ENCODE results near the gene JAK2.

JAK2 gene

DNA sequence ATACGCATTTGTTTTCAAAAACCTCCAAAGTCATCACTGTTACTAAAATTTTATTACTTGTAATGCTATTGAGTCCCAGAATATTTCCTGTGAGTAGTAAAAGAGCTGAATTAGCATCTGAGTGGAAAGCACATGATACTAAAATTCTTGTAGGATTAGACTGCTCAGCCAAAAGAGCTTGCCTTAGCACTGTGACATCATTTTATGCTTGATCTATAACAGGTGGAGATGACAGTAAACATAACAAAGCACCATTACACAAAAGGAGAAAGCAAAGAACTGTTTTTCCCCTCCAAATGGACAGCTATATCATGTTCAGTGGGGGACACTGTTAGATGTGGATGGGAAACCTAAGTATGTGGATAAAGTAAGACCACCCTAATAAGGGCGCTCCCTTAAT is 5.8 kb upstream of the JAK2 start:
- Histone ChIP-seq H3K36me3 (ENCODE audit: insufficient read depth, low read length) (no peaks in the 10 kb centered on the region), H4K20me1 (ENCODE audit: insufficient read depth, low read length) (no peaks in the 10 kb centered on the region), H3K79me2 (ENCODE audit: insufficient read depth, low read length) (no peaks in the 10 kb centered on the region), H3K27ac (ENCODE audit: low read depth, low read length, poor library complexity, severe bottlenecking) (no peak overlapping the region), H3K9me3 (ENCODE audit: low read length) (no peaks in the 10 kb centered on the region), H3K4me3 (ENCODE audit: low read depth, low read length, poor library complexity, severe bottlenecking) (no peak overlapping the region), H3K4me1 (ENCODE audit: insufficient read depth, low read length, severe bottlenecking) (peaks cover 3% of the 10 kb centered on the region), H3K9ac (ENCODE audit: low read length) (no peak overlapping the region), H3K27me3 (ENCODE audit: insufficient read depth, low read length) (no peaks in the 10 kb centered on the region), H3K9me2 (ENCODE audit: low read depth, low read length) (no peaks in the 10 kb centered on the region), H2AFZ (ENCODE audit: low read length) (no peak overlapping the region), H3K4me2 (ENCODE audit: low read length) (no peak overlapping the region), H3F3A (ENCODE audit: insufficient read depth, low read length) (no peaks in the 10 kb centered on the region)
- TF ChIP-seq CTCF (IDR thresholded peaks at IDR 0.05; ENCODE audit: low read length) (no peak), EZH2 (IDR thresholded peaks at IDR 0.05; ENCODE audit: borderline replicate concordance, low read length) (no peak)

DNA sequence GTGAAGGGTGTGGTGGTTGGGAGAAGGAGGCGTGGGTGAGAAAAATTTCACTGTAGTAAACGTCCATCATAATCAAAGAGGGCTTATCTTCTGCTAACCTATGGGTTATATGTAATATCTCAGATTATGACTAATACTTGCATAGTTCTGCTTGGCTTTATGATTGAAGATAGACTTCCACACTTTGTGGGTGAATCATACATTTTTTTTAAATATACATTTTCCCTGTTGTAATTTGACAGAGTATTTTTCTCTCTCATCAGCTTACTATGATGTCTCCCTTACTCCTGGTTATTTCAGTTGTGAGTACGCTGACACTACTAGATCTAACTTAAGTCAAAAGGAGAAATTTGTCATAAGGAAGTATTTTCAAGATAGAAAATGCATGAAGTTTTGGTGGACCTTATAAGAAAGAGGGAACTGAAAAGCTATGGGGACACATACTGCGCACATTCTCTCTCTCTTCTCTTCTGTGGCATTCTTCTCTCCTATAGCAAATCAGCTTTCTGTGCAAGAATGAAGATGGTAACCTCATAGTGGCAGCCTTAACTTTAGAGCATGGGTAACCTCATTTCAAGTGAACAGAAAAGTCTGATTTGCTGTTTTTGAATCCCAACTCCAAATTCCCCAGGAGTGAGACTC is 4.9 kb upstream of the JAK2 start:
- Histone ChIP-seq H3K9me2 (ENCODE audit: low read depth, low read length) (no peaks in the 10 kb centered on the region), H3K36me3 (ENCODE audit: insufficient read depth, low read length) (no peaks in the 10 kb centered on the region), H3K27ac (ENCODE audit: low read depth, low read length, poor library complexity, severe bottlenecking) (no peak overlapping the region), H2AFZ (ENCODE audit: low read length) (no peak overlapping the region), H3K4me3 (ENCODE audit: low read depth, low read length, poor library complexity, severe bottlenecking) (no peak overlapping the region), H4K20me1 (ENCODE audit: insufficient read depth, low read length) (no peaks in the 10 kb centered on the region), H3K27me3 (ENCODE audit: insufficient read depth, low read length) (no peaks in the 10 kb centered on the region), H3K9me3 (ENCODE audit: low read length) (no peaks in the 10 kb centered on the region), H3K9ac (ENCODE audit: low read length) (no peak overlapping the region), H3K4me2 (ENCODE audit: low read length) (no peak overlapping the region), H3K4me1 (ENCODE audit: insufficient read depth, low read length, severe bottlenecking) (peaks cover 6% of the 10 kb centered on the region), H3F3A (ENCODE audit: insufficient read depth, low read length) (no peaks in the 10 kb centered on the region), H3K79me2 (ENCODE audit: insufficient read depth, low read length) (no peaks in the 10 kb centered on the region)
- TF ChIP-seq EZH2 (IDR thresholded peaks at IDR 0.05; ENCODE audit: borderline replicate concordance, low read length) (no peak), CTCF (IDR thresholded peaks at IDR 0.05; ENCODE audit: low read length) (no peak)

- H3K9me3 ChIP-seq (ENCODE audit: low read length), result no peaks in the 10 kb centered on the region
- H3K4me2 ChIP-seq (ENCODE audit: low read length), result no peak overlapping the region
- TF ChIP-seq EZH2 (IDR thresholded peaks at IDR 0.05; ENCODE audit: borderline replicate concordance, low read length), result no peak
- TF ChIP-seq CTCF (IDR thresholded peaks at IDR 0.05; ENCODE audit: low read length), result no peak
- no peaks in the 10 kb centered on the region for H3K27me3 ChIP-seq (ENCODE audit: insufficient read depth, low read length)
- H3K4me3 ChIP-seq (ENCODE audit: low read depth, low read length, poor library complexity, severe bottlenecking), result no peak overlapping the region
- H3F3A ChIP-seq (ENCODE audit: insufficient read depth, low read length), result no peaks in the 10 kb centered on the region
- H3K79me2 ChIP-seq (ENCODE audit: insufficient read depth, low read length), result no peaks in the 10 kb centered on the region
- no peaks in the 10 kb centered on the region for H3K36me3 ChIP-seq (ENCODE audit: insufficient read depth, low read length)
- no peak overlapping the region for H3K9ac ChIP-seq (ENCODE audit: low read length)
- H3K9me2 ChIP-seq (ENCODE audit: low read depth, low read length), result no peaks in the 10 kb centered on the region
- H3K27ac ChIP-seq (ENCODE audit: low read depth, low read length, poor library complexity, severe bottlenecking), result no peak overlapping the region
- peaks cover 28% of the 10 kb centered on the region for H3K4me1 ChIP-seq (ENCODE audit: insufficient read depth, low read length, severe bottlenecking)
- H4K20me1 ChIP-seq (ENCODE audit: insufficient read depth, low read length), result no peaks in the 10 kb centered on the region
- H2AFZ ChIP-seq (ENCODE audit: low read length), result no peak overlapping the region
These were observed 2.2 kb upstream of the JAK2 start for GRCh38 chr9:4982721-4983482.

All from OCI-LY1 (cell line).